Retina (tissue), 1 donor: Measurements from ENCODE around the gene HDAC7.
A peak's percentile ranks its signal among the peaks of the same experiment; 100 is the strongest.
"Not testable (repeated sequence)": the region's sequence is repeated elsewhere in the genome, so short reads cannot be mapped to it uniquely, and the experiment has no call there.

Source experiments
- DNase-seq: peaks from one replicate; pipeline ENCODE4 v3.0.0-alpha.2; 2016

The HDAC7 gene

GRCh38 chr12:47811581-47812484, 7.9 kb downstream of the HDAC7 start:
- DNase-seq: no peak

DNA sequence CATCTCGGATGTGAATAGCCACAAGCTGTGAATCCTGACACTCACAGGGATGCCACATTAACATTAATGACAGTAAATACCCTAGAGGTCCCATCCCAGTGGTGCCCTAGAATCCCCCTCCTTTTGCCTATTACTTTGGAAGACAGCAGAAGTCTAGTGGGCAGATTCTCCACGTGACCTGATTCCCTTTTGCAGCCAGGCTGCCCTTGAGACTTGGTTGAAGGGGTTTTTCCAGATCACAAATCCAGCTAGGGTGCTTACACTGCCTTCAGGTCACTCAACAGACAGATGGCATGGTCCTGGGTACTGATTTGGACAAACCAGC, 8.7 kb downstream of the HDAC7 start:
- DNase-seq: peak; percentile 54

DNA sequence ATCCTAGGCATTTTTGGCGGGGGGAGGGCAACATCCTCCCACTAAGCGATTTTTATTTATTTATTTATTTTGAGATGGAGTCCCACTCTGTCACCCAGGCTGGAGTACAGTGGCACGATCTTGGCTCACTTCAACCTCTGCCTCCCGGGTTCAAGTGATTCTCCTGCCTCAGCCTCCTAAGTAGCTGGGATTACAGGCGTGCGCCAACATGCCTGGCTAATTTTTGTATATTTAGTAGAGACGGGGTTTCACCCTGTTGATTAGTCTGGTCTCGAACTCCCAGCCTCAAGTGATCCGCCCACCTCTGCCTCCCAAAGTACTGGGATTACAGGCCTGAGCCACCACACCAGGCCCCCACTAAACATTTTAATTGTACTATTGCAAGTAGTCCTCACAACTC, 10.2 kb downstream of the HDAC7 start:
- DNase-seq: not testable (repeated sequence)

DNA sequence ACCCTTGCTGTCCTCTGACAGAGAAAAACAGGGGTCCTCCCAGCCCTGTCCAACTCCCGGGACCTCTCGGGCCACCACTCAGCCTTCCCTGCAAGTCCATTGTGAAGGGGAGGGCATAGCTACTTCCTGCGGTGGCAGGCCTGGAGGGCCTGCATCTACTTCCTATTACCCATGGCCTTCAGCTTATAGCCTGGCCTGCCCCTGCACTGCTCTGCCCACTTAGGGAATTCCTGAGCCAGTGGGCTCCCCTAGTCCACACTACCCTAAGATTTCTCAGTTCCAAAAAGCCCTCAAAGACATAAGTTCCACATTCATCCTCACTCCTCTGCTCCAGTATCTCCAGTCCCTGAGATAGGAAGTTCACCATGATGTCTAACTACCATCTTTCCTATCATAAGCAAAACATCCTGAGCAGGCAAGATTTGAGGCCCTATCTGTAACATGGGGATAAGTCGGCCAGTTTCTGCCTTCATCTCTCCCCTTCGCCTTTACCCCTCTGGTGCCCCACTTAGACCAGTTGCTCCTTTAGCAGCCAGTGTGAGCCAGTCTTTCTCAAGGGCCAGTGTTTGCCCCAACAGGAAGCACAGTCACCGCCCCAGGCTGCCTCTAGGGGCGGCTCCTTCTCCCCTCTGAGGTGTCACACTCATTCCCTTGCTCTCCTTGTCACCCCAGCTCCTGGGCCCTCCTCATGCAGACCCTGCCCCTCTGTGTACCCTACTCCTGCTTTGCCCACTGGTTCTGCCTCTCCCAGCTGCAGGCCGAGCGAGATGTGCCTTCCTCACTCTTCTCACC, 10.9 kb downstream of the HDAC7 start:
- no peak for DNase-seq

DNA sequence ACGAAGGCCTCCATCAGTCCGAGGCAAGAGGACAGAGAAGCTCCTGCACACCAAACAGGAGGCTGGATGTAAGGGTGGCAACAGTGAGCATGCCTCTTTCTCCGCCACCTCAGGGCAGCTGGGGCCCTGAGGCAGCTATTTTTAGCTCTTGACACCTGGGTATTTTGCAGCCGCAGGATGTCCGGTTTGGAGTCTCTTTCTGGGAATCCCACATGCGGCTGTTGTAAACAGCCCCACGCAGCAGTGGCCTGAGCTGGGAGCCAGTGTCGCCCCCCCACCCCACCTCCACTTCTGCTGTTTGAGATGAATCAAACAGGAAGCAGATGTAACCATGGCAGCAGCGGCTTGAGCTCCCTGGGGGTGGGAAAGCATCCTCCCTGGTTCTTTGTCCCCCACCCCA, 11.7 kb downstream of the HDAC7 start:
- peak; percentile 71 for DNase-seq

GRCh38 chr12:47807338-47807737, 12.4 kb downstream of the HDAC7 start:
- DNase-seq: no peak

- no peak for DNase-seq
Observed at GRCh38 chr12:47805417-47805816, 14.3 kb downstream of the HDAC7 start.

- DNase-seq: no peak
Observed at GRCh38 chr12:47804171-47804570, 15.5 kb downstream of the HDAC7 start.

DNA sequence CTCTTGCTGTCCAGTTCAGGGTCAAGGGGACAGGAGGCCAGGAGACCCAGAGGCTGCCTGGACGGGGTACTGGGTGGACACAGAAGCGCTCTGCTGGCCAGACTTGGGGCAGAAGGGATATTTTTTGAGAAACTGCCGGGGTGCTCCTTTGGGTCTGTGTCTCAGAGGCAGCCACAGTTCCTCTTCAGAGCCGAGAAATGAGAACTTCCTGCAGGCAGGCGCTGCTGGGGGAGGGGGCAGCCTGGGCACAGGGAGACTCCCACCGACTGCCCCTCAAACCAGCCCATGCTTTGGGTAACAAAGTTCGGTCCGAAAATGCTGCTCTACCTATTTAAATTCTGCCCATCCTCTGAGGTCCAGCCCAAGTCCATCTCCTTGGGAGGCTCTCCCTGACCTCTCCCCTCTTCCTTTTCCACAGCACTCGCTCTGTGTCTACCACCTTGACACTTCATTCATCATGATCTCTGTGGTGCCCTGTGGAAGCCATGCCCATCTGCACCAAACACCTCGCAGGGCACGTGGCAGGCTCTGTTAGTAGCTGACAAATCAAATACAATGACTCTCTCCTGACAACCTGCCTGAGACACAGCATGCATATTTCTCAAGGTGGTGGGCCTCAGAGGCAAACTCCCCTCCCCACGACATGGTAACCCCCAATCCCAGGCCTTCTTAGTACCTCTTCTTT, 16.4 kb downstream of the HDAC7 start:
- DNase-seq: no peak

DNA sequence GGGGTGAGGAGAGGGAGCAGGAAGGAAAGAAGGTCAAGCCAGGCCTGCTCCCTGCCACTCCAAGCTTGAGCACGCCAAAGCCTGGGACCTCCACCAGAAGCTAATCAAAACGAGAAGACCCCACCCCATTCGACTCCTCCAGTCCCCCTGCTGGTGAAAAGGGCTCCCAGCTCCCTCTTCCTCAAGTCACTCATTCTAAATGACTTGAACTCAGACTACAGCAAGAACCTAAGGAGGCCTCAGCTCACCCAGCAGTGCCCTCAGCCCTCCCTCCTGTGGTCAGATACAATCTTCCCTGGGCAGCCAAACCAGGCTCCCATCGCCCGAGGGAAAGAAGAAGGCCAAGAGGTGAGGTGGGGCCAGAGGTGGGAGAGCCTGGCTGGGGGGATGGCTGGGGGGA, 17.4 kb downstream of the HDAC7 start:
- no peak for DNase-seq

DNA sequence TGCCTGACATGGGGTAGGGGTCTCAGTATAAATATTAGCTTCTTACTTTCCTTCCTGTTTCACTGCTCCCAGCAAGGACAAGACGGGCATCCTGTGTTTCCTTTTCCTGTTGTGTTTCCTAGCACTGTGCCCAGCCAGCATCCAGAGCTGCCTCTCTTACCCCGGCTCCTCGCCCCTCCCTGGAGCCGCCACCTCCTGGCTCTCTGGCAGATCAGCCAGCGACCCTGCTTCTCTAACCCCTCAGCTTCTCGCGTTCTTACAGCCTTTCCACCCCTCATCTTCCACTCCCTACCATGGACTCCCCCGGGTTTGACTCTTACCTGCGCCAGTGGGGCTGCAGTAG, 17.8 kb downstream of the HDAC7 start:
- no peak for DNase-seq

DNA sequence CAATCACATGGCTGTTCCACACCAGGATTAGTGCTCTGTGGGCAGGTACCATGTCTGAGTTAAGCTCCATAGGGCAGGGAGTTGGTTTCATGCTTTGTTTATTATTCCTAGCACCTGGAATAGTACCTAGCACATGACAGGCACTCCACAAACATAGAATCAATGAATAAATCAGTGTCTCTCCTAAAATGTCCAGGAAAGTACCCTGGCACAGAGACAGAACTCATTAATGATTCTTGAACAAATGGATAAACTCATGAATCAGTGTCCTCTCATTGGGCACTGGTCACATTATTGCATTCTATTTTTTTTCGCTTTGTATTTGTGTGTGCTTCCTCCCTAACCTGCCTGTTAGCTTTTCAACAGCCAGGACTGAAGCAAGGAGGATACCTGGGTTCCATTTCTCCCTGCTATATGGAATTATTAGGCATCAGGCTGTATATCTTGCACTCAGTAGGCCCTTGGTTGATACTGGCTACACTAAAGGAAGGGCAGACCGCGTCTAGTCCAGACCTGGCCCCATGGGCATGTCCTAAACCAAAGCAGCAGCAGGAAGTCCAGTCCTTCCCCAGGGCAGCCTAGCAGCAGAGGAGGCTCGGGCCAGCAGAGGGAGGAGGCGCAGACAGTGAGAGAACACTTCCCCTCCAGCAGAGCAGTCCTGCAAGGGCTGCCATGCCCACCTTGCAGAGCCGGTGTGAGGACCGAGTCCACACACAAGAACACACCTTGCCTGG, 18.4 kb downstream of the HDAC7 start:
- DNase-seq: no peak

DNA sequence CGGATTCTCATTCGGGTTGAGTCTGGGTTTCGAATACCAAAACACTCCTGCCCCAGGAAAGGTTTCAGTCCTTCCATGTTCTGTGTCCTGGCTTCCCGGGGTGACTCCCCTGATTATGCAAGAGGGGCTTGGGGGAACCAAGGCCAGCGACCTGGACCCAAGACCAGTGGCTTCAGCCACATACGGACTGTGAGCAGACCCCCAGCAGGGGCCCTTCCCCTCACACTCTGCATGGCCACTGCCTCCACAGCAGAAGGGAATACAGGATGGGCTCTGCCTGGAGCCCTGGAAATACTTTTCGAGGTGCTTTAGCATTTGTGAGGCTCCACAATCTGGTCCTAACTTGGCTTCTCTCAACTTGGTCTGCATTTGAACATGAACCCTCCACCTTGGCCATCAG, 19.1 kb downstream of the HDAC7 start:
- no peak for DNase-seq

DNA sequence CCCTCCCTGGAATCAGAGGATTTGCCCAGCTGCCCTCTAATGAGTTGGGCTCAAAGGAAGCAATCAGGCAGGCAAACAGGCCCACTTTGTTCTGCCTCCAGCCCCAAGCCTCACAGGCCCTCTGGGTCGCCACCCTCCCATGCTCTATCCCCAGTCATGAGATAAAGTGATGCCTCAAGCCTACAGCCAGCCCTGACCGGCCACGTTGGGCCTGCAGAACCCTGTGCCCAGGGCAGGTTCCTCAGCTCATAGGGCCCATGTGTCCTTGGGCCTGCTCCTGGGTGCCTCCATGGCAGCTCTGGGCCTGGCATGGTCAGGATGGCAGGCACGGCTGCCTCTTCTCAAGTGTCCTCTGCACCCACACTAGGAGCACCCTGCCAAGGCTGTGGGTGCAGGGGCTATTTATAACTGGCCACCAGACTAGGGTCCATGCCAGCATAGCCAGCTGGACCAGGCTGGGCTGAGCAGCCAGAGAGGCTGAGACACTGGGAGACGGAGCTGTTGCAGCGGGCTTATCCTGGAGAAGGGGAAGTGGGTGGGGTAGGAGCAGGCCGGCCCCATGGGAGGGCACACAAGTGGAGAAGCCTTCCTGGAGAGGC, 20.2 kb downstream of the HDAC7 start:
- DNase-seq: peak; percentile 32

DNA sequence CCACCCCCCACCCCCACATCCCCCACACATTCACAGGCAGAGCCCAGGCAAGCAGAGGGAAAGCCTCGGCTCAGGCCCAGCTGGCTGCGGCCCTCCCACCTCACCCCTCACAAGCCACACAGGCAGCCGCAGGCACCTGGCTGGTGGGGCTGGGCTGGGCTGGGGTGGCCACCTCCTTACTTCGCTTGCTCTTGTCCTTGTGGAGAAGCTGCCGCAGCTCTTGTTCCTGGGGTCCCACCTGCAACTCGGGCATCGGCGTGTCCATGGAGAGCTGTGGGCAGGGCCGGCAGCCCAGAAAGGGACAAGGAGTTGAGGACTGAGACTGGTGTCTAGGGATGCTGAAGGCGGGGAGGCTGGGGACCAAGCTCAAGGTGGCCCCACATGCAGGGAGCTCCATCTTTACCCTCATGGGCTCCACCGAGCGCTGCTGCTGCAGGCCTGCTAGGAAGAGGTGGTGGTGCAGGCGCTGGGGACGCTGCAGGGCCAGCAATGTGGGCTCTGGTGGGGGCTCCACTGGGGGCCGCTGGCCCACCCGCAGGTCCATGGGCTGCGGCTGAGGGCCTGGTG, 21.2 kb downstream of the HDAC7 start:
- DNase-seq: no peak

- peak; percentile 32 for DNase-seq
Observed at GRCh38 chr12:47797441-47797840, 22.3 kb downstream of the HDAC7 start.

GRCh38 chr12:47795814-47796411, 23.8 kb downstream of the HDAC7 start:
- DNase-seq: no peak

DNA sequence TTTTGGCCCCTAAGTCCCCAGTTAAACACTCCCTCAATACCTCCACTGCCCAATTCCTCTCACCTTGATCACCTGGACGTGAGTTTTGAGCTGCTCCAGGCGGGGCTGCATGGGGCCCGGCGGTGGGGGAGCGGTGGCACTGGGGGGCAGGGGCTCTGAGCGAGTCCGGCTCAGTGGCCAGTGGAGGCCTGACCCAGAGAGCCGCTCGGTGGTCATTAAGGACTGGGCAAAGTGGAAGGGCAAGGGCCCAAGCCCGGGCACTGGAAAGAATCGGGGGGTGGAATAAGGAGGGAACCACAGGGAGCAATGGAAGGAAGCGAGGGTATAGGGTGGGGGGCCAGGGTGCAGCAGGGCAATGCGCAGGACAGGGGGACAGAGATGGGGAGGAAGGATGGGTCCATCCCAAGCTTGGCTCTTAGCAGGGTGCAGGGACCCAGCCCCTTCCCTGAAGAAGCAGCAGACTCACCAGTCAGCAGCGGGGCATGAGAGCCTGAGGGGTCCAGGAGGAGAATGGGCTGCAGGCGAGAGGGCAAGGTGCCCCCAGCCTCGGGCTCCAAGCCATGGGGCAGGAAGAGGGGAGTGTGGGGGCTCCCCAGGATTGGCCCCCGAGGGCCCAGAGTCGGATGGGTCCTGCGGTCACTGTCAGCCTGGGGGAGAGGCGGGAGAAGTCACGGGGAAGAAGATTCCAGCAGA, 24.4 kb downstream of the HDAC7 start:
- DNase-seq: no peak

DNA sequence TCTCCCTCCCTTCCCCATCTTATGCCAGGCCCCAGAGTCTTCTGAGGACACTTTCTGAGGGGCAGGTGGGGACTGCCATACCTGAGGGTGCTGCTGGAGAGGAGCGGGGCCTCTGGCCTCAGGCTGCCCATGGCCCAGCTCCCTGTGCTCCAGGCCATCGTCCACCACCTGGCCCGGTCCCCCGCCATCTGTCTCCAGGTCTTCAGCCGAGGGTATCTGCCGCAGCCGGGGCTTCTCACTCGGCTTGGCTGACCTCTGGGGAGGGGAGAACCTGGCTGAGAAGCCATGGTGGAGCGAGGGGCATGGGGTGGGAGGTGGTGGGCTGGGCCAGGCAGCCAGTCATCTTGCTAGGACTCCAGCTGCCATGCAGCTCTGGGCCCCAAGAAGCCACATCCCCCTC, 25.0 kb downstream of the HDAC7 start:
- DNase-seq: no peak

GRCh38 chr12:47793015-47793681, 26.6 kb downstream of the HDAC7 start:
- no peak for DNase-seq

- no peak for DNase-seq
Observed at GRCh38 chr12:47791874-47792273, 27.8 kb downstream of the HDAC7 start.
